Left kidney (tissue), 2 donors: ENCODE measurements around the gene LOXHD1. TPM values are rescaled to one million over a fixed set of nuclear protein-coding genes. Genes with fewer than 3 reads are reported as not detected.

ENCODE experiments used
- DNase-seq: peaks from one replicate; pipeline ENCODE4 v3.0.0-alpha.2; 2013
- polyA plus RNA-seq: library from polyadenylated mRNA; unstranded; fragments of 120-200 nt; gene quantifications from one replicate; pipeline ENCODE4 v1.2.1, GENCODE V29; 2013; ENCODE audit not compliant: insufficient read length

Gene LOXHD1
- polyA plus RNA-seq, 1 donor, result 1.4 TPM

- no peak for DNase-seq
Observed at GRCh38 chr18:46445522-46446313, 211.3 kb downstream of the LOXHD1 start.

GRCh38 chr18:46439037-46439436 lies 218.0 kb downstream of the LOXHD1 start:
- no peak for DNase-seq

- no peak for DNase-seq
Observed at GRCh38 chr18:46437061-46437460, 220.0 kb downstream of the LOXHD1 start.

GRCh38 chr18:46436621-46437020 lies 220.4 kb downstream of the LOXHD1 start:
- DNase-seq, result no peak

- DNase-seq, result no peak
Observed at GRCh38 chr18:46435031-46435430, 222.0 kb downstream of the LOXHD1 start.

- DNase-seq, result no peak
Observed at GRCh38 chr18:46434629-46435028, 222.4 kb downstream of the LOXHD1 start.

GRCh38 chr18:46433121-46433826 lies 223.7 kb downstream of the LOXHD1 start:
- DNase-seq, result no peak

GRCh38 chr18:46431522-46432171 lies 225.4 kb downstream of the LOXHD1 start:
- no peak for DNase-seq

- DNase-seq, result no peak
Observed at GRCh38 chr18:46429649-46430224, 227.3 kb downstream of the LOXHD1 start.

GRCh38 chr18:46429130-46429529 lies 227.9 kb downstream of the LOXHD1 start:
- no peak for DNase-seq

- DNase-seq, result no peak
Observed at GRCh38 chr18:46428368-46428767, 228.7 kb downstream of the LOXHD1 start.

- DNase-seq, result no peak
Observed at GRCh38 chr18:46427216-46427995, 229.6 kb downstream of the LOXHD1 start.

Other genes starting within 250 kb of the LOXHD1 start
- 1.0 TPM for gene ST8SIA5, start 99.8 kb upstream of the LOXHD1 start, polyA plus RNA-seq